GM15510 (cell line): ENCODE data around the gene FAM234A.

Experiments
- POLR2A ChIP-seq: IDR thresholded peaks from 3 replicates; pipeline ENCODE4 v1.6.1; 2011; ENCODE audit warnings: borderline replicate concordance; ENCODE audit not compliant: insufficient read length; ENCODE audit errors: extremely low read depth

FAM234A gene

DNA sequence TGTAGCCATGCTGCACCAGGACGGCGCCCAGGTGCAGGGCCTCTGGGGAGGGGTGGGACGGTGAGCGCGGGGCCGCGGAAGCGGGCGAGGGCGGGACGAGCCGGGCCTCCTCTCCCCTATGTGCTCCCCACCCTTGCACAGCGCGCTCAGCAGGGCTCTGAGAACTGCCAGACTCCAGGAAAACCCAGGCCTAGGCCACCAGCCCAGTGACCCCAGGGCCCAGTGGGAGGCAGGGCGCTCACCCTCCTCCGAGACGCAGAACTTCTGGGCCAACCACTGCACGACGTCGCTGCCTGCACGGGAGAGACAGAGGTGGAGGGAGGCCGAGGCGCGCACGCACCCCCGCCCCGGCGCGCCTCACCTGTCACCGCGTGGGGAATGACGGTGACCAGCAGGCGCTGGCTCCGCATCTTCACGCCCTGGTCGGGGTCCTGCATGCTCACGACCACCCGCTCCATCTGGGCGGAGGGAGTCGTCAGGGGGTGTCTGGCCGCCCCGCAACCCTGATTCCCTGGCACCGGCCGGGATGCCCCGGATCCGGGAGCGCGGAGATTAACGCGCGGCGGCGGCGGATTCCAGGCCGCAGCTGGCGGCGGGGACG, 40.5 kb downstream of the FAM234A start:
- TF ChIP-seq POLR2A: no peak

DNA sequence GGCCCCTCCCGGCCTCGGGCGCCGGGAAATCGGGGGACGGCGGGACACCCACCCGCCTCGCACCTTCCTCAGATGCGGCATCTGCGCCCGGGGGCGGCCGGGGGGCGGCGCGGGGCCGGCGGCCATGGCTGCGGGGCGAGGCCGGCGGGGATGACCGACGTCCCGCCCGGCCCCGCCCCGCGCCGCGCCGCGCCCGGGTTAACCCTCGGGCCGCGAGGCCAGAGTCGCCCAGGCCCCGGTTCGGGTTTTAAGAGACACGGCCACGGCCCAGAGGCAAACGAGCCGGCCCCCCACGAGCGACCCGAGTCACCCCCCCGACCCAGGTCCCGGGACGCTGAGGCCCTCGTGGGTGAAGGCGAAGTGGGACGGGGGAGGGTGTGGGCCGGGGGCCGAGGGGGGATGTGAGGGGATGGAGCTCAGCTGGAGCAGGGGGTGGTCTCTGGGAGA, 41.2 kb downstream of the FAM234A start, which contains the start of gene RGS11:
Gene RGS11, minus strand, starts transcription at position 159 of the 447 bp plus-strand sequence. Its CDS starts 33 bp downstream, at position 126.
- no peak for TF ChIP-seq POLR2A

DNA sequence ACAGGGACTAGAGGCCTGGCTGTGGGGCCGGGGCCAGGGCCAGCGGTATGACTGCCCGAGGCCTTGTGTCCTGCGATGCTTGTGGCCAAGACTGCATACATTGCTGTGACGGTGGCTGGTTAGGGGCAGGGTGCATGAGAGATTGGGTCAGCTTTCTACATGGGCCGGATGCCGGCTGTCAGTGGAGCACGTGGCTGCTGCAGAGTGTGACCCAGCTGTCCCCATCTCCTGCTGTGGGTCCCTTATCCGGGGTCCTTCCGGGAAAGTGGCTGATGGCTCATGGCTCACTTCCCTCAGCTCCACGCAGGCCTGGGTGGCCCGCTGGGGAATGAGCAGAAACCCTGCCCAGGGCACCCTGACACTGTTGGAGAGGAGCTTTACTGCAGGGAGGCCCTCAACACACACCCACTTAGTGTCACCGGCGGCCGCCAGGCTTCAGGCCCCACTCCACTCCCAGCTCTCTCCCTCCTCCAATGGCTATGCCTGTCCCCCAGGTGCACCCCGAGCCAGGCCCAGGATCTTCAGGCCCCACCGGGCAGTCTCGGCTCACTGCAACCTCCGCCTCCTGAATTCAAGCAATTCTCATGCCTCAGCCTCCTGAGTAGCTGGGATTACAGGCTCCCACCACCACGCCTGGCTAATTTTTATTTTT, 41.9 kb downstream of the FAM234A start:
- no peak for TF ChIP-seq POLR2A

DNA sequence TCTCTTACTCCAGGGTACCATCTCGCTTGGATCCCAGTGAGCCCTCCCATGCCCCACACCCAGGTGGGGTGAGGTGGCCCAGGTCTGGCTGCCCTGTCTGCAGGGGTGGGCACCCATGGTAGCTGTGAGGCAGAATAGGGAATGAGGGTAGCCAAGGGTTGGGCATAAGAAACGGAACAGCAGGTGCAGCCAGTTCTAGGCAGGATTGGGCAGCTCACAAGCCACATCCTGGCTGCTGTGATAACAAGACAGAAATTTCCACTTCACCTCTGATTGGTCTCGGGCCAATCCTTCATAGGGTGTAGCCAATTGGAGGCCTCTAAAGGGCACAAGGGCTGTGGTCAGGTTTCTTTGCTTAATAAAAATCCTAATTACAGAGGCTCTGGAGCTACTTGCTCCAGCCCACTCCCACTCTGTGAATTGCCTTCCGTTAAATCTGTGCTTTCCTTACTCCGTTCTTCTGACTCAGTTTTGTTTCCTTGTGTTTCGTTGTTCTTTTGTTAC, 44.3 kb downstream of the FAM234A start:
- TF ChIP-seq POLR2A: no peak

DNA sequence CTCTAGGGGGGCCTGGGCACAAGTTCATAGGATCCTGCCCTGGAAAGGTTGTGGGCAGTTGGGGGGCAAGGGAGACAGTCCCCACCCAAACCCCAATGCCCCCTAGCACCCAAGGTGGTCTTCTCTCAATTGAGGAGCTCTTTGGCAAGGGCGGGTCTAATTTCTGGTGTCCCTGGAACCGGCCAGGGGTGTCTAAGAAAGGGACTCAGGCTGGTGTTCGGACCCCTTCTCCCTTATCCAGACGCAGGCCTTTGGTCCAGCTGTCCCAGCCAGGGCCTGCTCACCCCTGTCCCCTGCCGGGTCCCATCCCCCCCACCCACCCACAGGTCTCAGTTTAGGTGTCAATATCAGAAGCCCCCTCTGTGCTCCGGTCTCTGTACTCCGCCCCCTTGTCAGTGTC, 44.9 kb downstream of the FAM234A start:
- TF ChIP-seq POLR2A: no peak

DNA sequence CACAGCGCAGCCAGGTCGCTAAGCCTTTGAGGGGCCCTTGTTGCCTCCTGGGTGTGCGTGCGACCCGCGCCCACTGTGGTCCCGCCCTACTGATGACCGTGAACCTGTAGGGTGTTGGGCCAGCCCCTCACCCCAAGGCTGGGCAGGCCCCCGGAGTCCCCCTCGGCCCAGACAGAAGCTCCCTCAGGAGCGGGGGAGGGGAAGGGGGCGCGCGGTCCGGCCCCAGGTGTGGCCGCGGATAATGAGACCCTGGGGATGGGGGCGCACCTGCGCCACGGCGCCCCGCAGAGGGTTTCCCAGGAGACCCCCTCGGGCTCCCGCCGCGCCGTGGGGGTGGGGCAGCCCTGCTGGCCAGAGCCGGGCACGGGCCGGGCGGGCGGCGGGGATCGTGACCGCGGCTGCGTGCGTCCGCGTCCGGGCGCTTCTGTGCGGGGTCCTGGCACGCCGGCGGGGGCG, 45.4 kb downstream of the FAM234A start:
- no peak for TF ChIP-seq POLR2A

DNA sequence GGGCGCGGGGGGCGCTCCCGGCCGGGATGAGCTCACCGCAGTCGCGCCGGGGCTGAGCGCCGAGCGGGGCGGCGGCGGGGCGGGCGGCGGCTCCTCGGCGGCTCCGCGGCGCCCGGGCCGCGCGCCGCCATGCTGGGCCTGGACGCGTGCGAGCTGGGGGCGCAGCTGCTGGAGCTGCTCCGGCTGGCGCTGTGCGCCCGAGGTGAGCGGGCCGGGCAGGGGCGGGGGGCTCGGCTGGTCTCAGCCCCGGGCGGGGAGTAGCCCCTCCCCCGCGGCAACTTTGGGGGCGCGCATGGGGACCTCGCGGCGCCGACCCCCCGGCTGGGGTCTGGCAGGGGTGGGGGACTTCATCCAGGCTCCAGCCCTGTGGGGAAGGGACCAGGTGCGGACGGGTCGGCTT, 45.9 kb downstream of the FAM234A start, which contains the start of gene ARHGDIG:
Gene ARHGDIG, plus strand, starts transcription at position 40 of the 400 bp plus-strand sequence. Its CDS starts 90 bp downstream, at position 130.
- TF ChIP-seq POLR2A: no peak

DNA sequence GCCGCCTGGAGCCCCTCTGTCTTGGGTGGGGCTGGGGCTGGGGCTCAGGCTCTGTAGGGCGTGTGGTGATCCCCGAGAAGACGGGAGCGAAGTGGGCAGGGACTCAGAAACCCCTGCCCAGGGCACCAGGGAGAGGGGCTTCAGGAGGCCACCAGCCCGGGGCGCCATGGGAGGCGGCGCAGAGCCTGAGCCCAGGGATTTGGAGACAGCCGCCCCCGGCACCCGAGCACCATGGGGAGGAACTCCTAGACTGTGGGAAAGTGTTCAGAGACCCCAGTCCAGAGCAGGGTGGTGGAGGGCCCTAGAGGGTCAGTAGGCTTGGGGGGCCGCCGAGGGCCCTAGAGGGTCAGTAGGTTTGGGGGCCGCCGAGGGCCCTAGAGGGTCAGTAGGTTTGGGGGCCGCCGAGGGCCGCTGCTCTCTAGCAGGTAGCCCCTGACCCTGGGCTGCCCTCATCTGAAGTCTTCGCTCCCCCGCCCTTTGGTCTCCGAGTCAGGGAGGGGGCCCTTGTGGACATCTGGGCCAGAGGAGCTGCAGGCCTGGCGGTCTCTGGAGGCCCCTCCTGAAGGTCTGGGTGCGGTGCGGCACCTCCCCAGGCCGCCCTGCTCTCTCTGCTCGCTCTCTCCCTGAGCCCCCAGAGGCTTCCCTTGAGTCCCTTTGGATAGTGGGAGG, 46.5 kb downstream of the FAM234A start:
- no peak for TF ChIP-seq POLR2A

DNA sequence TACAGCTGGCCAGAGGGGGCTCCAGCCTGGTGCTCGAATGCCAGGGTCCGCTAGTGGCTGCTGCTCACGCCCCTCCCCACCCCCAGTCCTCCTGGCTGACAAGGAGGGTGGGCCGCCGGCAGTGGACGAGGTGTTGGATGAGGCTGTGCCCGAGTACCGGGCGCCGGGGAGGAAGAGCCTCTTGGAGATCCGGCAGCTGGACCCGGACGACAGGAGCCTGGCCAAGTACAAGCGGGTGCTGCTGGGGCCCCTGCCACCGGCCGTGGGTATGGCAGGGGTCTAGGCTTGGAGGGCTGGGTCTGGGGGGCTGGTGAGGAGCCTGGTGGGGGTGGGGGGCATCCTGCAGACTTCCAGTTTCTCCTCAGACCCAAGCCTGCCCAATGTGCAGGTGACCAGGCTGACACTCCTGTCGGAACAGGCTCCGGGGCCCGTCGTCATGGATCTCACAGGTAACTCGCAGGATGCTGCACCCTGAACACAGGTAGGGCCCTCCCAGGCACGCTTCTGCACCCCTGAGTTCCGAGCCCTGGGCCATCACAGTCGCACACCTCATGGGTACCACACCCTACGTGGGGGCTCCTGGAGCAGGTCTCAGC, 47.1 kb downstream of the FAM234A start:
- no peak for TF ChIP-seq POLR2A

DNA sequence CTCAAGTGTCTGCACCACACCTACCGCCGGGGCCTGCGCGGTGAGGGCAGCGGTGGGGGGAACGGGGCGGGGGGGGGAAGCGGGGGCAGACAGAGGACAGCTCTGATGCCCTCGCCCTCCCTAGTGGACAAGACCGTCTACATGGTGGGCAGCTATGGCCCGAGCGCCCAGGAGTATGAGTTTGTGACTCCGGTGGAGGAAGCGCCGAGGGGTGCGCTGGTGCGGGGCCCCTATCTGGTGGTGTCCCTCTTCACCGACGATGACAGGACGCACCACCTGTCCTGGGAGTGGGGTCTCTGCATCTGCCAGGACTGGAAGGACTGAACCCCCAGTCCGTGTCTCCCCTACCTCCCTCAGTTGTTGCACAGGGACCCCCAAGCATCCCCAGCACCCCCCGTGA, 47.9 kb downstream of the FAM234A start:
- no peak for TF ChIP-seq POLR2A

DNA sequence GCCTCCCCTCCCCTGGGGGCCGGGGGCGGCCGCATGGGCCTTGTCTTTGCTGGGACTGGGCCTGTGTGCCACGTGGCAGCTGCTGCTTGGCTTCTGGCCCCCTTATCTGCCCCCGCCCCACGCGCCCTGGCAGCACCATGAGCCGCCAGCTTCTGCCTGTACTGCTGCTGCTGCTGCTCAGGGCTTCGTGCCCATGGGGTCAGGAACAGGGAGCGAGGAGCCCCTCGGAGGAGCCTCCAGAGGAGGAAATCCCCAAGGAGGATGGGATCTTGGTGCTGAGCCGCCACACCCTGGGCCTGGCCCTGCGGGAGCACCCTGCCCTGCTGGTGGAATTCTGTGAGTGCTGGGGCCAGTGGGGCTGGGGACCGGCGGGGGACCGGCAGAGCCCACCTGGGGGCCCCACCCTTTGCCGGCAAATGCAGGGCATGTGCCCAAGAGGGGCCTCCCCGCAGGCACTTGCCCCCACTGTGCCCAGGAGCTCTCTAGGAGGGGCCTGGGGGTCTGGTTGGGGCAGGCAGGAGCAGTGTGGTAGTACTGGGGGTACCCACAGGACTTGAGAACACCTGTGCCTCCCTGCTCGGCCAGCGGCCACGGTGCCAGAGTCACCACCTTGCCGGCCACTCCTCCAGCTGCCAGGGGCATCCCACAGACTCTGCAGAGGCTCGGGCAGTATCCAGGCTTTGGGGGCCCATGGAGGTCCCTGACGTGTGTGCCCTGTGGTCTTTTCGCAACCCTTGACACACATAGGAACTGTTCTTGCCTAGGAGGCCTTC, 48.6 kb downstream of the FAM234A start, which contains the start of gene PDIA2:
Gene PDIA2, plus strand, starts transcription at position 132 of the 773 bp plus-strand sequence. Its CDS starts 6 bp downstream, at position 138.
- no peak for TF ChIP-seq POLR2A

DNA sequence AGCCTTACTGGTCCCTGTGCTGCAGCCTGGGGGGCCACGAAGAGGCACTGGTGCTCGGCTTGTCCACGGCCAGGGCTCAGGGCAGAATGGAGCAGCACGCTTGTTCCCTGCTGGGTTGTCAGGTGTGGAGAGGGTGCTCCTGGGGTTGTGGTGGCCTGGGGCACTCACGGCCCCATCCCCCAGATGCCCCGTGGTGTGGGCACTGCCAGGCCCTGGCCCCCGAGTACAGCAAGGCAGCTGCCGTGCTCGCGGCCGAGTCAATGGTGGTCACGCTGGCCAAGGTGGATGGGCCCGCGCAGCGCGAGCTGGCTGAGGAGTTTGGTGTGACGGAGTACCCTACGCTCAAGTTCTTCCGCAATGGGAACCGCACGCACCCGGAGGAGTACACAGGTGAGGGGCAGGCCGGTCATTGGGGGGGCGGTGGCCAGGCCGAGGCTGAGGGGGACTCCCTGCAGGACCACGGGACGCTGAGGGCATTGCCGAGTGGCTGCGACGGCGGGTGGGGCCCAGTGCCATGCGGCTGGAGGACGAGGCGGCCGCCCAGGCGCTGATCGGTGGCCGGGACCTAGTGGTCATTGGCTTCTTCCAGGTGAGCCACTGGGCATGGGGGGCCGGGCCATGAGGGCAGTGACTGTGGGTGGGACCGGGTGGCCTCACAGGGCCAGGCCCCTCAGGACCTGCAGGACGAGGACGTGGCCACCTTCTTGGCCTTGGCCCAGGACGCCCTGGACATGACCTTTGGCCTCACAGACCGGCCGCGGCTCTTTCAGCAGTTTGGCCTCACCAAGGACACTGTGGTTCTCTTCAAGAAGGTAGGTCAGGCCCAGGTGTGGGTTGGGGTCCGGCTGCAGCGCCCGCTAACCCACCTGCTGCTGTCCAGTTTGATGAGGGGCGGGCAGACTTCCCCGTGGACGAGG, 49.8 kb downstream of the FAM234A start:
- TF ChIP-seq POLR2A: no peak
